ENCODE measurements around the gene ITPRIPL1. TPM values are rescaled to one million over a fixed set of nuclear protein-coding genes. Genes with fewer than 3 reads are reported as not detected.
"Not testable (repeated sequence)": the region's sequence is repeated elsewhere in the genome, so short reads cannot be mapped to it uniquely, and the experiment has no call there.

Gene ITPRIPL1
- 1 to 10 TPM in 3 of 4 donors, under 1 TPM in 1; 0.98 to 4.2 (median 2.2) TPM for total RNA-seq

GRCh38 chr2:96325041-96325883, at the start of gene ITPRIPL1:
Gene ITPRIPL1, plus strand, starts transcription at chr2:96325317. Its CDS starts 523 bp downstream, at chr2:96325840.
- Histone ChIP-seq H3K4me3 (peak within 1 kb of the TSS; percentile 24 to 67 (median 65)), H3K4me1 (peaks cover 0 to 54% (median 11%) of the 10 kb centered on the region in 4 donors), H3K36me3 (peaks cover 0 to 14% (median 0%) of the 10 kb centered on the region in 3 donors), H3K27ac (peak within 1 kb of the TSS in 3 of 4 donors; percentile 67 to 83 (median 69)), H3K9me3 (no peaks in the 10 kb centered on the region), H3K27me3 (peaks cover 0 to 47% of the 10 kb centered on the region in 2 donors)
- 3 to 4% methylated on average over 29 to 36 of the region's 58 CpGs for WGBS, 2 donors
- no peak for DNase-seq (ENCODE audit: low spot score in 2 of 2)
- TF ChIP-seq EP300 (IDR thresholded peaks at IDR 0.05) (no peak), POLR2A (IDR thresholded peaks at IDR 0.05) (no peak), CTCF (IDR thresholded peaks at IDR 0.05) (no peak)

GRCh38 chr2:96276787-96277499, 48.2 kb upstream of the ITPRIPL1 start:
- Histone ChIP-seq H3K27ac (no peak overlapping the region), H3K36me3 (peaks cover 6 to 98% (median 39%) of the 10 kb centered on the region in 3 donors), H3K9me3 (no peaks in the 10 kb centered on the region), H3K4me1 (no peaks in the 10 kb centered on the region), H3K27me3 (no peaks in the 10 kb centered on the region), H3K4me3 (no peak overlapping the region)
- DNase-seq (ENCODE audit: low spot score in 2 of 2), result no peak
- WGBS, 2 donors, result 93 to 94% methylated on average over 19 to 21 of the region's 21 CpGs
- TF ChIP-seq EP300 (IDR thresholded peaks at IDR 0.05), result no peak
- TF ChIP-seq POLR2A (IDR thresholded peaks at IDR 0.05), result no peak
- TF ChIP-seq CTCF (IDR thresholded peaks at IDR 0.05), result no peak

GRCh38 chr2:96287273-96287856, 37.8 kb upstream of the ITPRIPL1 start:
- no peak overlapping the region for H3K4me3 ChIP-seq
- TF ChIP-seq CTCF (IDR thresholded peaks at IDR 0.05) (no peak), EP300 (IDR thresholded peaks at IDR 0.05) (no peak), POLR2A (IDR thresholded peaks at IDR 0.05) (no peak)
- WGBS, 2 donors, result 79% methylated on average over 6 of the region's 6 CpGs
- H3K9me3 ChIP-seq, result no peaks in the 10 kb centered on the region
- H3K27me3 ChIP-seq, result no peaks in the 10 kb centered on the region
- no peak overlapping the region for H3K27ac ChIP-seq
- peaks cover 22 to 100% (median 94%) of the 10 kb centered on the region in 3 donors for H3K36me3 ChIP-seq
- no peaks in the 10 kb centered on the region for H3K4me1 ChIP-seq
- DNase-seq (ENCODE audit: low spot score in 2 of 2), result no peak

- WGBS, 2 donors, result 89 to 90% methylated on average over 5 of the region's 5 CpGs
- DNase-seq (ENCODE audit: low spot score in 2 of 2), result no peak
- H3K36me3 ChIP-seq, result peaks cover 3 to 100% (median 91%) of the 10 kb centered on the region in 3 donors
- no peaks in the 10 kb centered on the region for H3K4me1 ChIP-seq
- no peak overlapping the region for H3K27ac ChIP-seq
- H3K4me3 ChIP-seq, result no peak overlapping the region
- H3K9me3 ChIP-seq, result no peaks in the 10 kb centered on the region
- H3K27me3 ChIP-seq, result no peaks in the 10 kb centered on the region
- no peak for TF ChIP-seq CTCF (IDR thresholded peaks at IDR 0.05)
- TF ChIP-seq POLR2A (IDR thresholded peaks at IDR 0.05), result no peak
- no peak for TF ChIP-seq EP300 (IDR thresholded peaks at IDR 0.05)
Measured at GRCh38 chr2:96291751-96292150, 33.4 kb upstream of the ITPRIPL1 start.

GRCh38 chr2:96294271-96294670, 30.8 kb upstream of the ITPRIPL1 start:
- DNase-seq (ENCODE audit: low spot score in 2 of 2); H3K4me1 ChIP-seq; H3K27ac ChIP-seq; H3K9me3 ChIP-seq; H3K4me3 ChIP-seq; H3K27me3 ChIP-seq: not testable (repeated sequence)
- 87 to 91% methylated on average over 8 of the region's 8 CpGs for WGBS, 2 donors
- H3K36me3 ChIP-seq, result peaks cover 5 to 100% (median 90%) of the 10 kb centered on the region in 3 donors
